Measurements from ENCODE around the gene CDC42EP4.
"Not testable (repeated sequence)": the region's sequence is repeated elsewhere in the genome, so short reads cannot be mapped to it uniquely, and the experiment has no call there.

CDC42EP4 gene

GRCh38 chr17:73342541-73343167 lies 30.9 kb upstream of the CDC42EP4 start:
- DNase-seq: no peak

DNA sequence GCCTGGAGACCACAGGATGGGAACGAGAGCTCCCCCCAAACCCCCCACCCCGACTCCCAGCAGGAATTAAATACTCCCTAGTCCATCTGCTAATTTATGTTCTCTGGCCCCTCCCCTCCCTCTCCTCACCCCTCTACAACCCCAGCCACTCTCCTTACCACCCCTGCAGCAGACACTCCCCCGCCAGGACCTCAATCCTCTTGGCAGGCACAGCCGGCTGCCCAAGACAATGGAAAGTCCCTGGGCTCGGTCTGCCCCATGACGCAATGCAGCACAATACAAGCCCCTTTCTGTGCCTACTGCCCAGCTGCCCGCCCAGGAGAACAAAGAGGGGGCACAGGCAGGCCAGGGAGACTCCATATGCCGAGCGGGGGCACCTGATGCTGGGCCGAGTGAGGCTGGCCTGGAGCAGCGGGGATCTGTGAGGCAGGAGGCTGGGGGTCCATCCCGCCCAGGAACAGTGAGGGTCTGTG lies 30.3 kb upstream of the CDC42EP4 start:
- DNase-seq: no peak

- no peak for DNase-seq
Observed at GRCh38 chr17:73341350-73342049, 29.7 kb upstream of the CDC42EP4 start.

- no peak for DNase-seq
Observed at GRCh38 chr17:73340093-73340596, 28.3 kb upstream of the CDC42EP4 start.

DNA sequence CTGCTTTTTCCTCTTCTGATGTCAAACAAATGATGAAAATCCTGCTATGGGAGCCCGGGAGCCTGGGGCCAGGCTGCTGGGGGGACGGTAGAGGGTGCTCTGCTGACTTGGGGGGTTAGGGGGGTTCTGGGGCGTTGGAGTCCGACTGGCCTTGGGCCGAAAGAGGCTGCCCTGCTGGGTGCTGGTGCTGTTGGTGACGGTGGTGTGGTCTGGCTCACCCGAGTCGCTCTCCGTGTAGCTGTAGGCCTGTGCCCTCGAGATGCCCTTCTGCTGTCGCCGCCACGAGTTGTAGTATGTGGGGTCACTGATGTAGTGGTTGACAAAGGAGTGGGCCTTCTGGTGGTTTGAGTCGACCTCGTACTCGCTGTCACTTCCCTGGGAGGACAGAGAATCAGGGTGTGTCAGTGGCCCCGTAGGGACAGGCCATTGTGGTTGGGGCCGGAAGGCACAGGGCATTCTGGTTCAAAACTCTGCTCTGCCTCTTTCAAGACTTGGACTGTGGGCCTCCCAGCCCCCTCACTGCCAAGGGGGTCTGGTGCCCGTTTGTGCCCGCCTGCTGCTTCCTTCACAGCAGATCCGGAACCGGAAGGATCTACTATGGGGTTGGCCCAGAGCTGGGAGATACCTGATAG lies 26.9 kb upstream of the CDC42EP4 start:
- no peak for DNase-seq

DNA sequence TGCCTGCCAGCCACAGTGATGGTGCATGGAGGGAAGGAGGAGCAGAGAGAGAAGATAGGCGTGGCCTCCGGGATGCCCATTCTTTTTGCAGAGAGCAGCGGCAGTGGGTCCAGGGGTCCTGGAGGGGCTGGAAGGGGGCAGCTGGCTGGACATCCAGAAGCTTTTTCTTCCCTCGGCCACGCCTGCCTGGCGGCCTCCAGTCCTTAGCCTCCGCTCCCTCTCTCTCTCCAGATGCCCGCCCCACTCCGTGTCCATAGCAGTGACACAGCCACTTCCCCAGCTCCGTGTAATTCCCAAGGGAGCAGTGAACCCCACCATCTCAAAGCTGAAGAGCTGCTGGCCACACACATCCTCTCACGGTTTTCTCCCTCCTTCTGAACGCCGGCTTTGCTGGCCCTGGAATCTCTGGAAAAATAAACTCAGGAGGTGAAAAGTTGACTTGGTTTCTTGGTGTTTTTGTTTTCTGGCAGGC lies 26.3 kb upstream of the CDC42EP4 start:
- DNase-seq: no peak

DNA sequence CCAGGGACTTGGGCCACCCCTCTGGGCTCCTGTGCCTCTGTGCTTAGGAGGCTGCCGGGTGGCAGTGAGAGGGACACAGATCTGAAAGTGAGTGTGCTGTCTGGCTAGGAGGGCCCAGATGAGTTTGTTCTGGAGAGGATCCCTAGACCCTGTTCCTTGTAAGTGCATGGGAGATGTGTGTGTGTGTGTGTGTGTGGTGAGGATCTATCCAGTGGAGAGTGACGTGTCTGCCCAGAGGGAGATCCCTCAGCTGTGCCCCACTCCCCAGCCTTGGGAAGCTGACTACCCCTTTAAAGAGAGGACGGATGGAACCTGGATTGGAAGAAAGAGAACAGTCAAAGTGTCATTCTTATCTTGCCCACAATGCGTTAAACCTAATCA lies 25.5 kb upstream of the CDC42EP4 start:
- DNase-seq: no peak

DNA sequence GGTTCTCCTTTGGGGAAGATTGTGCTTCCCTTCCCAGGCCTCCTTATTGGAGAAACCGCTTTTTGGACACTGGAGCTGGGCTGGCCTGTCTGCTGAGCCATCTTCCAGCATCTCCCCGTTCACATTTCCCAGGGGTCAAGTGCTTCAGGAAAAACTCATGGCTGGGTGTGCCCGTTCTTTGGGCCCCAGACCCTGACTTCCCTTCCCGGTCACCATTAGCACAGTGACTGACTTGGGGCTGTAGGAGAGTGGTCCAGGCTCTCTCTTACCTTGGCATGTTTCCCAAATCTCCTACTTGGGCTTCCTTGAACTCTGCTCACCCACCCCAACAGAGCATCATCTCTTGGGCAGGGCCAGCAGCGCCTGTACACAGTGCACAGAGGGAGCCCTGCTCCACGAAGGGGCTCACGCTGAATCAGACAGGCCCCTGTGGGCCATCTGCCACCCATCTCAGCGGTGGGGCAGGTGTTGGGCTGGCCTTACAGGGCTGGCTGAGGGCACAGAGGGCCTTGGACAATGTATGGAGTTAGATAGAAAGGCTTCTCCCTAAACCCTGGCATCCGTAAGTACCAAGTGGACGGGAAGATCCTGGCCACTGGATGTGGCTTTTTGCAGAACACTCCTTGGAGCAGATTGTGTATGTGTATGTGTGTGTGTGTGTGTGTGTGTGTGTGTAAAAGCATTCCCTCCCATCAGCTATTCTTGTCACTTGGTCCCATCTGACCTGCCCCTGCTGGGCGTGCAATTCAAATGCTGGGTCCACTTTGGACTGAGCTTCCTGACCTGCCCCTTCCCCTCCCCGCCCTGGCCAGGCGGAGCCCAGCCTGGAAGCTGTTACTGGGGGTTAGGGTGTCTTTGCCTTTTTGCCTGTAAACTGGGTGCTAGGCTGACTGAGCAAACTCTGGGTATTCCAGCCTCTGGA lies 24.9 kb upstream of the CDC42EP4 start:
- DNase-seq: no peak

GRCh38 chr17:73335591-73336407 lies 24.0 kb upstream of the CDC42EP4 start:
- DNase-seq: no peak

DNA sequence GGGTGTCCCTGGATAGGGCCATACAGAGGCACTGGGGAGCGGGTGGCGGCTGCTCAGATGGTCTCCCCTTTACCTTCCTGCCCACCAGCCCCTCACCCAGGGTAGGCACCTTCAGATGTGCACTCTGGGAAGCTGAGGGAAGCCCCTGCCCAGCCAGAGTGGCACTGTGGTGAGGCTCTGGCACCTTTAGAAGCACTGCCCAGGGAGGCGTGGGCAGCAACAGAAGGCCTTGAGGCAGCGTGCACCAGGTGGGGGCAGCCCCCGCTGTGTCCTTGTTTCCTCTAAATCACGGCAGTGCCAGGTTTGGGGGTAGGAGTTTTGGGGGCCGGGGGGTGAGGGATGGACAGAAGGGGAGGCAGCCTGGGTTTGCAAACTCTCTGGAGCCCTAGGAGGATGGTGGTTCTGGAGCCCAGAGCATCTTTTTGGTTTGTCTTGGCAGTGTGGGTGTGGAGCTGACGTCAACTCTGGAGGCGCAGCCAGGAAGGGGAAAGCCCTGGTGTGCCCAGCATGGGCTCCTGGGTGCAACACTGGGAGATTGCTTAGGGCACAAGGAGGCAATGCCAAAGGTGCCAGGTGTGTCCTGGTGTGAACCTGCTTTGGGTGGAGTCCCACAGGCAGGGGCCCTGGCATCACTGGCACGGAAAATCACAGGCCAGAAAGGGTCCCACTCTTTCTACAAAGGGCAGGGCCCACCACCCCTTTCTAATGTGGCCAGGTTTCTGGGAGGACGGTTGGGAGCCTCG lies 23.1 kb upstream of the CDC42EP4 start:
- no peak for DNase-seq

GRCh38 chr17:73333445-73333844 lies 21.6 kb upstream of the CDC42EP4 start:
- DNase-seq: not testable (repeated sequence)

DNA sequence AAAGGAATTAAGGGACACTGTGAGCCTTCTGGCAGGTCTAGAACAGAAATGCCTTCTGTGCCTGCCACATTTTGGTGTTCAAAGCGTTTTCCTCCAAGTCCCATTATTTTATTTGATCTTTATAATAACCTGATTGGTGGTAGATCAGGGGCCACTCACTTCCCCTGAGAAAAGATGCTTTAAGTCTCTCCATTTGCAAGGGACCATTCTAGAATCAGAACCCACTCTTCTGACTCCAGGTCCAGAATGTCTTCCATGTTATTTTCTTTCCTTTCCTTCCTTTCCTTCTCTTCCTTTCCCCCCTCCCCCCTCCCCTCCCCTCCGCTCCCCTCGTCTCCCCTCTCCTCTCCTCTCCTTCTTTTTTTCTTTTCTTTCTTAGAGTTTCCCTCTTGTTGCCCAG lies 19.3 kb upstream of the CDC42EP4 start:
- no peak for DNase-seq

DNA sequence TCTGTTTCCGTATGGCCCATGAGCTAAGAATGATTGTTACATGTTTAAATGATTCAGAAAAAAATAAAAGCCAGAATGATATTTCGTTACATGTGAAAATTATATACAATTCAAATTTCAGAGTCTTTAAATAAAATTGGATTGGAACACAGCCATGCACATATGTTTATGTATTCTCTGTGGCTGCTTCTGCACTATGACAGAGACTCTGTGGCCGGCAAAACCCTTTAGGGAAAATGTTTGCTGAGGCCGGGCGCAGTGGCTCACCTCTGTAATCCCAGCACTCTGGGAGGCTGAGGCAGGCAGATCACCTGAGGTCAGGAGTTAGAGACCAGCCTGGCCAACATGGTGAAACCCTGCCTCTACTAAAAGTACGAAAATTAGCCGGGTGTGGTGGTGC lies 15.9 kb upstream of the CDC42EP4 start:
- no peak for DNase-seq

- no peak for DNase-seq
Observed at GRCh38 chr17:73325527-73325842, 13.7 kb upstream of the CDC42EP4 start.

DNA sequence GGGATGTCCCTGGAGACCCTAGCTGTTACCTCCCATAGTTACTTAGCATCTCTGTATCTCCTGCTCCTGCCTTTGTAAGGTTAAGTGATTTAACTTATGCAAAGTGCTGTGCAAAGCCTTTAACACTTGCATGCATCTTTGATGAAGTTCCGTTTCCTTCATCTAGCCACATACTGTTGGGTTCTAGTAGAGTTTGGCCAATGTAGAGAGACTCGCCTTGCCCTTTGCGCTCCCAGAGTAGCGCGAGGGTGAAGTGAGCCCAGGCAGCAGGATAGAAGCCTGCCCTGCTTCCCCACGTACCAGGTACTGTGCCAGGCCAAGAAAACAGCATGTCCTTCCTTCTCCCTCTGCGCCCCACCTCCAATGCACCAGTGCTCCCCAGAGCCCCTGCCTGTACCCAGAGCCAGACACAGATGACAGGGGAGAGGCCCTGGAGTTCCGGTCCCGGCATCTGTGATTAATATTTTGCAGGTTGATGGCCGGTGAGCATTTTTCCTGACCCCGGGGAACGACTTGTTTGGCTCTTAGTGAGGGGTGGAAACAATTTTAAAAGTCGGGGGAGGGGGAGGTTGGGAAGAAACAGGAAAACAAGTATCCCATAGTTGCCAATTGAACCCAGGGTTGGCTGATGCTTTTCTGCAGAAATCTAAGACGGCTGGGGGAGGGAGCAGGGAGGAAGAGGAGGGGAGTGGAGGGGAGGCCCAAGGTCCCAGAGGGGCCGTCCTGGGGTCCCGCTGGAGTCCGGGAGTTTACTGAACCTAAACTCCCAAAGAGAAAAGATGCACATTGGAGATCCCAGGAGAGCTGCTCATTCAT lies 13.1 kb upstream of the CDC42EP4 start:
- no peak for DNase-seq

DNA sequence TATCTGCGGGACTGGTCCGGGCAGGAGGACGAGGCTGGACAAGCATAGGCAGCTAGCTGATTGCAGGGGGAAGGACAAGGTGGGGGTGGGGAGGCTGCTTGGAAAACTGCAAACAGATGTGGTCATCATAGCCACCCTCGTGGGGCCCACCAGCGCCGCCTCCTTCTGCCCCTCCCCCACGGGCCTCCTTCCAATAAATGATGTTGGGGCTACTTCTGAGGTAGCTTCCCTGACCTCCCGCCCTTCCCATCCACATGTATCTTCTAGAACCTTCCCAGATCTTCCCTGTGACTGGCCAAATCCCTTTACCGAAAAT lies 12.3 kb upstream of the CDC42EP4 start:
- DNase-seq: no peak

DNA sequence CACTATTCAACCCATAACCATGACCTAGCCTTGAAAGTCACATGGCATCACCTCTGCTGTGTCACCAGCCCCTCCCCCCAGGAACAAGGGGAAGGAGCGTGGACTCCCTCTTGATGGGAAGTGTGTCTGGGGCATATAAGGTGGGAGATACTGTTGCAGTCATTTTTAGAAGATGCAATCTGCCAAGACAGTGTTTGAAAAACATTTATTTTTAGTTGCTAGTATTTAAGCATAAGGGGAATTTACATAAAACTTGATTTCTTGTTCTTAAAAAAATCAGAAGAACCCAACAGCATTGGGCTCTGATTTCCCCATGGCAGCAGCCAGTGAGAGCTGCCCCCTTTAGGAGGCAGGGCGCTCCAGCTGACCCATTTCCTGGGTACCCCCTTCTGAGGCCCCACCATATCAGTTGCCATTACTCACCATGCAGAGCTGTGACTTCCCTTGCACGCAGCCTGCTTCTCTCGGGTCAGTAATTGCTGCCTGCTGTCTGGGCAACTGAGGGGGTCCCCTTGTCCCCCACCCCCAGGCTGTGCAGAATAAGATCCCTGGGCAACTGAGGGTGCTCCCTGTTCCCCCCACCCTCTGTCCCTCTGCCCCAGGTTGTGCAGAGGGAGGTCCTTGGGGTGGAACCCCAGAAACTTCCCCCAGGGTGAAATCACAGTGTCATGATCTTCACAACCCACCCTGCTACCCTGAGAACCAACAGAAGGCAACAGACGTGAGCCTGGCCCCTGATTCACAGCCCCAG lies 11.8 kb upstream of the CDC42EP4 start:
- DNase-seq: no peak

GRCh38 chr17:73320601-73321264 lies 8.9 kb upstream of the CDC42EP4 start:
- DNase-seq: no peak

GRCh38 chr17:73319766-73320165 lies 8.0 kb upstream of the CDC42EP4 start:
- DNase-seq: no peak
